PFSK-1 (cell line): ENCODE data around the gene CLDN6.

ENCODE experiments used
- FOXP2 ChIP-seq: optimal IDR thresholded peaks from 2 replicates; pipeline ENCODE3; 2011; ENCODE audit warnings: borderline replicate concordance, control low read depth, inconsistent platforms; ENCODE audit not compliant: insufficient read depth; ENCODE audit errors: extremely low read length, extremely low read depth
- POLR2AphosphoS5 ChIP-seq: IDR thresholded peaks from 2 replicates; pipeline ENCODE4 v1.6.1; 2012; ENCODE audit warnings: low read depth, mild to moderate bottlenecking, control low read depth, low read length, moderate library complexity
- SIN3A ChIP-seq: IDR thresholded peaks from 2 replicates; pipeline ENCODE4 v1.6.1; 2012; ENCODE audit warnings: mild to moderate bottlenecking, low read length, moderate library complexity, borderline replicate concordance; ENCODE audit not compliant: insufficient read depth
- TAF1 ChIP-seq: IDR thresholded peaks from 2 replicates; pipeline ENCODE4 v1.6.1; 2012; ENCODE audit warnings: low read length, control low read depth, borderline replicate concordance; ENCODE audit not compliant: insufficient read depth
- TF ChIP-seq, protein P1 (sequence below), 2 experiments: IDR thresholded peaks; 2 replicates each; pipeline versions ENCODE4 v1.6.1 to v1.8.0; 2011 to 2012; ENCODE audit warnings: low read depth in 2 of 2, low read length in 2 of 2, control low read depth in 1 of 2, inconsistent platforms in 1 of 2, mild to moderate bottlenecking in 1 of 2, moderate library complexity in 1 of 2; ENCODE audit not compliant: insufficient read depth in 1 of 2

Gene CLDN6

DNA sequence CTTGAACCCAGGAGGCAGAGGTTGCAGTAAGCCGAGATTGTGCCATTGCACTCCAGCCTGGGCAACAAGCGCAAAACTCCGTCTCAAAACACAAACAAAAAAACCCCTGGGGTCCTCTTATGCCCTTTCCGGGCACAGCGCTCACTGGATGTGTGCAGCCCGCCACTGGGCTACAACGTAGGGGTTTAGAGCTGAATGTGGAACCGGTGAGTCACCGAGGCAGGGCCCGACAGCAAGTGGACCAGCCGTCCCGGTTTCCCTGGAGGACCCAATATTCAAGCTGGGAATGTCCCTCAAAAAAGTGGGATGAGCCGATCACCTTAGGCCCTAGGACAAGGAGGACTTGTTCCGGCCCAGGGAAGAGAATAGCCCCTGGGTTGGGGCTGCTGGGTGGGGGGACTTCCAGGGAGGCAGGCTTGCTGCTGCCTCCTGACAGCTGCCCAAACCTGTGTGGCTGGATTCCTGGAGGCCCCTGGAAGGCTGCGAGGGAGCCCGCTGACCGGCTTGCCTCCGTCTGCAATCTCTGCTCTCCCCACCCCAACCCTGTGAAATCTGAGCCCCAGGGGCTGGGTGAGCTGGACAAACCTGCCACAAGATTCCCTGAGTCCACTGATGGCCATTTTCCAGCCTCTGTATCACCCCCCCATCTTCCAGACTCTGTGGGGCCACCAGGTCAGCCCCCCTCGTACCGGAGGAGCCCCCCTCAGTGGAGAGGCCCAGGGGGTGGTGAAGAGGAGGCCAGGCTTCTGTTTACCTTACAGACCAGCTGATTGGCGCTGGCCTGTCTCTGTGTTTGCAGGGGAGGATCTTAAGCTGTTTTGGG lies 8.2 kb downstream of the CLDN6 start:
- TF ChIP-seq POLR2AphosphoS5 (no peak), SIN3A (no peak), TAF1 (no peak), FOXP2 (no peak)
- TF ChIP-seq, protein P1, sequence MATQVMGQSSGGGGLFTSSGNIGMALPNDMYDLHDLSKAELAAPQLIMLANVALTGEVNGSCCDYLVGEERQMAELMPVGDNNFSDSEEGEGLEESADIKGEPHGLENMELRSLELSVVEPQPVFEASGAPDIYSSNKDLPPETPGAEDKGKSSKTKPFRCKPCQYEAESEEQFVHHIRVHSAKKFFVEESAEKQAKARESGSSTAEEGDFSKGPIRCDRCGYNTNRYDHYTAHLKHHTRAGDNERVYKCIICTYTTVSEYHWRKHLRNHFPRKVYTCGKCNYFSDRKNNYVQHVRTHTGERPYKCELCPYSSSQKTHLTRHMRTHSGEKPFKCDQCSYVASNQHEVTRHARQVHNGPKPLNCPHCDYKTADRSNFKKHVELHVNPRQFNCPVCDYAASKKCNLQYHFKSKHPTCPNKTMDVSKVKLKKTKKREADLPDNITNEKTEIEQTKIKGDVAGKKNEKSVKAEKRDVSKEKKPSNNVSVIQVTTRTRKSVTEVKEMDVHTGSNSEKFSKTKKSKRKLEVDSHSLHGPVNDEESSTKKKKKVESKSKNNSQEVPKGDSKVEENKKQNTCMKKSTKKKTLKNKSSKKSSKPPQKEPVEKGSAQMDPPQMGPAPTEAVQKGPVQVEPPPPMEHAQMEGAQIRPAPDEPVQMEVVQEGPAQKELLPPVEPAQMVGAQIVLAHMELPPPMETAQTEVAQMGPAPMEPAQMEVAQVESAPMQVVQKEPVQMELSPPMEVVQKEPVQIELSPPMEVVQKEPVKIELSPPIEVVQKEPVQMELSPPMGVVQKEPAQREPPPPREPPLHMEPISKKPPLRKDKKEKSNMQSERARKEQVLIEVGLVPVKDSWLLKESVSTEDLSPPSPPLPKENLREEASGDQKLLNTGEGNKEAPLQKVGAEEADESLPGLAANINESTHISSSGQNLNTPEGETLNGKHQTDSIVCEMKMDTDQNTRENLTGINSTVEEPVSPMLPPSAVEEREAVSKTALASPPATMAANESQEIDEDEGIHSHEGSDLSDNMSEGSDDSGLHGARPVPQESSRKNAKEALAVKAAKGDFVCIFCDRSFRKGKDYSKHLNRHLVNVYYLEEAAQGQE (IDR thresholded peaks at IDR 0.05; ENCODE audit: insufficient read depth in 1 of 2, low read depth in 2 of 2, low read length in 2 of 2): no peak

DNA sequence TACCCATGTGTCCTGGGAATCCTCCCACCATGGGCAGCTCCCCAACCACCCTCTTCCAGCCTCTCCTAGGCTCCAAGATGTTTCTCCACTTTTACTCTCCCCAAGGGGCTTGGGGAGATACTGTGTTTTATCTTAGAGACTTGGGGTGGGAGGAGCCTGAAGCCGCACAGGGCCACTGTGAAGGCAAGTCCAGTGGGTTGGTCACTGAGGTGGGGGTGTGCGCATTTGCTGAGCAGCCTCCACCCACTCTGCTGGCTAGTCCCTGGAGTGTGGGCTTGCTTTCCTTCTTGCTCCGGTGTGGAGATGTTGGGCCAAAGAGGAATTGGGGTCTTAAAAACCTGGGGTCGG lies 9.3 kb downstream of the CLDN6 start:
- TF ChIP-seq SIN3A: no peak
- TF ChIP-seq POLR2AphosphoS5: no peak
- TF ChIP-seq, protein P1 (IDR thresholded peaks at IDR 0.05; ENCODE audit: insufficient read depth in 1 of 2, low read depth in 2 of 2, low read length in 2 of 2): no peak

DNA sequence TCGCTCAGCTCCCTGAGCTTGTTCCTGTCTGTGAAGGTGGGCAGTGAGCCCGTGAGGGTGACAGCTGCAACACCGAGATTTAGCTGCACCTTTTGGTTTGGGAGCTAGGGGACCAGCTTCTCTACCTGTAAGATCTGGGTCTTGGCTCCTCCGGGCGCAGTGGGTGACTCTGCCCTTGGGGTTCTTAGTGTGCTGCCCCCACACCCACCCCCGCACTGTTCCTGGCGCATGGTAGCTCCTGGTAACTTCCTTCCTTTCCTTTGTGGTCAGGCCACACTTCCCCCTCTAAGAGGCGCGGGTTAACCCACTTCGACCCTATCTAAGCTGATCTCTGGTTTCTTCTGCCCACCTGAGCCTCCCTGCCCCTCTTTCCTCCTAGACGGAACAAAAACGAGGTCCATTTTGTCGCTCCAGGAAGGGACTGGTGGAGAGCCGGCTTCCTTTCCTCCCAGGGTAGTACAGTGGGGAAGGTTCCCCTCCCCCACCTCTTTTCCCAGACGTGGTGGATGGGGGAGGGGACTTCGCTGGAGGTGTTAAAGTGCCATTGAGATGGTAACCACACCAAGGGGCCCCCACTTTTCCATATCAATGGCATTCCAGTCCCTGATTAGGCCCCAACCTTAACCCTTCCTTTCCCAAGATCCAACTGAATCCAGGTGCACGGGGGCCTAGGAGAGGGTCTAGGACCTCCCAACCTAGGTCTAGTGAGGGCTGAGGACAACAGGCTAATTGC lies 9.9 kb downstream of the CLDN6 start:
- TF ChIP-seq POLR2AphosphoS5: no peak
- TF ChIP-seq TAF1: no peak
- no peak for TF ChIP-seq FOXP2
- no peak for TF ChIP-seq SIN3A
- TF ChIP-seq, protein P1 (IDR thresholded peaks at IDR 0.05; ENCODE audit: insufficient read depth in 1 of 2, low read depth in 2 of 2, low read length in 2 of 2): no peak

DNA sequence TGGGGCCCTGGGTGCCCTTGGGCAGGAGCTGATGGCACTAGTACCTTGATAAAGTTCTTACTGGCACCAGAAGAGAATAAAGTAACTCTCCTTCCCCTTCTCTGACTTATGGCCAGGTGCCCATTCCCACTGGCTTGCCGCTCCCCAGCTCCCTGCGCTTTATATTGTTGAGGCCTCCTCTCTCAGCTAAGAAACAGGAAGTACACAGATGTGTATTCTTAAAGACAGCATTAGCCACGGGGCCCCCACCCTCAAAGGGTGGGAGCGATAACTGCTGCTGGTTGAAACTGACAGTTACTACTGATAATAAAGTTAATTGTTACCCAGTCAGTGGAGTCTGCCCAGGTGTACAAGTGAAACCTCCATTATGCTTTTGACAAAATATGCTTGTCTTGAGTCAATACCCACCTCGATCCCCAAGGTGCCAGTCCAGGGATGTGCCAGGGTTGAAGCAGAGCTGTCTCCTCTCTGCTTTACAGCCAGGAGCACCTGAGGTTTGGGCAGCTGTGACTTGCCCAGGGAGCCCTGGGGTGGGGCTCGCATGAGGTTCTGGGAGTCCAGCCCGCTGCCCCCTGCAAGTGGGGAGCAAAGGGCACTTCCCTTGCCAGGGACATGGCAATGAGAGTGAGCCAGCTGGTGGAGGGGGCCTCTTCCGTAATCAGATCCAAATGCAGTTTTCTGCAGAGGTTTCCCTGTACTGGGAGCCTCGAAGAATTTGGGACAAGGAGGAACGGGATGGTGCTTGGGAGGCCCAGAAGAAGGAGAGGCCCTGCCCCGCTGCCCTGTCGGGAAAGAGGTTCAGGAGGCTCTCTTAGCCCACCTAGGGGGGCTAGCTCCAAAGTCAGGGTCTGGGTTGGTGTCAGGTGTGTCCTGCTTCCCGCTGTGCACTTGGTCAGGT lies 10.7 kb downstream of the CLDN6 start:
- TF ChIP-seq TAF1 (no peak), FOXP2 (no peak), POLR2AphosphoS5 (no peak), SIN3A (no peak)
- TF ChIP-seq, protein P1 (IDR thresholded peaks at IDR 0.05; ENCODE audit: insufficient read depth in 1 of 2, low read depth in 2 of 2, low read length in 2 of 2): no peak
